IPS-20b (cell line): ENCODE results near the gene CUBN.
A peak's percentile ranks its signal among the peaks of the same experiment; 100 is the strongest.

ENCODE experiments used
- H3K27ac ChIP-seq: one replicate; pipeline ENCODE4 v1.5.1; 2013; ENCODE audit warnings: low read length
- H3K27me3 ChIP-seq: 2 replicates; pipeline ENCODE4 v1.6.1; 2013; ENCODE audit warnings: mild to moderate bottlenecking, low read length, inconsistent platforms; ENCODE audit not compliant: insufficient read depth
- H3K36me3 ChIP-seq: 2 replicates; pipeline ENCODE4 v1.6.1; 2013; ENCODE audit warnings: low read depth, mild to moderate bottlenecking, inconsistent platforms, low read length, moderate library complexity; ENCODE audit not compliant: insufficient read depth
- H3K4me1 ChIP-seq: 2 replicates; pipeline ENCODE4 v1.6.1; 2013; ENCODE audit warnings: mild to moderate bottlenecking, control low read depth, inconsistent platforms, low read length, moderate library complexity; ENCODE audit not compliant: insufficient read depth
- H3K4me3 ChIP-seq: 2 replicates; pipeline ENCODE4 v1.5.1; 2013; ENCODE audit warnings: mild to moderate bottlenecking, low read length, inconsistent platforms
- H3K9ac ChIP-seq: 2 replicates; pipeline ENCODE4 v1.6.1; 2013; ENCODE audit warnings: low read depth, mild to moderate bottlenecking, inconsistent platforms, low read length, moderate library complexity
- H3K9me3 ChIP-seq: 2 replicates; pipeline ENCODE4 v1.6.1; 2013; ENCODE audit warnings: mild to moderate bottlenecking, low read depth, low read length, inconsistent platforms; ENCODE audit not compliant: insufficient read depth

The CUBN gene

GRCh38 chr10:17140386-17140761 lies 10.8 kb upstream of the CUBN start:
- H3K27ac ChIP-seq: no peak overlapping the region
- H3K4me3 ChIP-seq: no peak overlapping the region
- no peaks in the 10 kb centered on the region for H3K4me1 ChIP-seq
- H3K9me3 ChIP-seq: no peaks in the 10 kb centered on the region
- no peak overlapping the region for H3K9ac ChIP-seq
- H3K36me3 ChIP-seq: no peaks in the 10 kb centered on the region
- no peaks in the 10 kb centered on the region for H3K27me3 ChIP-seq

- no peaks in the 10 kb centered on the region for H3K4me1 ChIP-seq
- H3K36me3 ChIP-seq: no peaks in the 10 kb centered on the region
- H3K27ac ChIP-seq: no peak overlapping the region
- no peaks in the 10 kb centered on the region for H3K9me3 ChIP-seq
- no peak overlapping the region for H3K4me3 ChIP-seq
- no peaks in the 10 kb centered on the region for H3K27me3 ChIP-seq
- H3K9ac ChIP-seq: no peak overlapping the region
Measured at GRCh38 chr10:17138460-17139042, 8.9 kb upstream of the CUBN start.

GRCh38 chr10:17134737-17135260 lies 5.2 kb upstream of the CUBN start:
- Histone ChIP-seq H3K4me3 (no peak overlapping the region), H3K4me1 (no peaks in the 10 kb centered on the region), H3K27me3 (no peaks in the 10 kb centered on the region), H3K9me3 (no peaks in the 10 kb centered on the region), H3K9ac (no peak overlapping the region), H3K27ac (no peak overlapping the region), H3K36me3 (no peaks in the 10 kb centered on the region)

- Histone ChIP-seq H3K4me1 (no peaks in the 10 kb centered on the region), H3K36me3 (no peaks in the 10 kb centered on the region), H3K4me3 (no peak overlapping the region), H3K27ac (no peak overlapping the region), H3K9me3 (no peaks in the 10 kb centered on the region), H3K9ac (no peak overlapping the region), H3K27me3 (no peaks in the 10 kb centered on the region)
Measured at GRCh38 chr10:17134282-17134681, 4.7 kb upstream of the CUBN start.

- Histone ChIP-seq H3K36me3 (no peaks in the 10 kb centered on the region), H3K9me3 (no peaks in the 10 kb centered on the region), H3K4me3 (no peak overlapping the region), H3K27ac (no peak overlapping the region), H3K27me3 (no peaks in the 10 kb centered on the region), H3K9ac (no peak overlapping the region), H3K4me1 (peaks cover 10% of the 10 kb centered on the region)
Measured at GRCh38 chr10:17128261-17128660, 1.4 kb downstream of the CUBN start.

GRCh38 chr10:17126327-17126726 lies 3.3 kb downstream of the CUBN start:
- Histone ChIP-seq H3K4me1 (peaks cover 12% of the 10 kb centered on the region), H3K9ac (no peak overlapping the region), H3K36me3 (no peaks in the 10 kb centered on the region), H3K4me3 (no peak overlapping the region), H3K27ac (no peak overlapping the region), H3K27me3 (no peaks in the 10 kb centered on the region), H3K9me3 (no peaks in the 10 kb centered on the region)

- no peak overlapping the region for H3K27ac ChIP-seq
- no peaks in the 10 kb centered on the region for H3K9me3 ChIP-seq
- H3K27me3 ChIP-seq: no peaks in the 10 kb centered on the region
- no peak overlapping the region for H3K9ac ChIP-seq
- no peak overlapping the region for H3K4me3 ChIP-seq
- H3K36me3 ChIP-seq: no peaks in the 10 kb centered on the region
- H3K4me1 ChIP-seq: peaks cover 12% of the 10 kb centered on the region
Measured at GRCh38 chr10:17125206-17125893, 4.3 kb downstream of the CUBN start.

GRCh38 chr10:17123961-17124360 lies 5.7 kb downstream of the CUBN start:
- H3K9ac ChIP-seq: peak overlapping the region; percentile 26; the same call in 1 of the 2 replicates
- no peak overlapping the region; the same call in 1 of the 2 replicates for H3K4me3 ChIP-seq

GRCh38 chr10:17122726-17123661 lies 6.6 kb downstream of the CUBN start:
- peak overlapping the region; percentile 26; the same call in 1 of the 2 replicates for H3K9ac ChIP-seq
- no peaks in the 10 kb centered on the region for H3K36me3 ChIP-seq
- no peak overlapping the region; the same call in 1 of the 2 replicates for H3K4me3 ChIP-seq
- no peak overlapping the region for H3K27ac ChIP-seq
- H3K9me3 ChIP-seq: no peaks in the 10 kb centered on the region
- H3K4me1 ChIP-seq: peaks cover 12% of the 10 kb centered on the region
- no peaks in the 10 kb centered on the region for H3K27me3 ChIP-seq

More at GRCh38 chr10:17123961-17124360, 5.7 kb downstream of the CUBN start:
- Histone ChIP-seq H3K9me3 (no peaks in the 10 kb centered on the region), H3K4me1 (peaks cover 12% of the 10 kb centered on the region), H3K27me3 (no peaks in the 10 kb centered on the region), H3K27ac (peak overlapping the region; percentile 38), H3K36me3 (no peaks in the 10 kb centered on the region)

- Histone ChIP-seq H3K4me3 (no peak overlapping the region), H3K9me3 (no peaks in the 10 kb centered on the region), H3K4me1 (peaks cover 12% of the 10 kb centered on the region), H3K9ac (no peak overlapping the region), H3K27ac (no peak overlapping the region), H3K36me3 (no peaks in the 10 kb centered on the region), H3K27me3 (no peaks in the 10 kb centered on the region)
Measured at GRCh38 chr10:17122052-17122451, 7.6 kb downstream of the CUBN start.

- Histone ChIP-seq H3K27me3 (no peaks in the 10 kb centered on the region), H3K27ac (no peak overlapping the region), H3K9ac (no peak overlapping the region), H3K4me1 (peaks cover 12% of the 10 kb centered on the region), H3K36me3 (no peaks in the 10 kb centered on the region), H3K4me3 (no peak overlapping the region), H3K9me3 (no peaks in the 10 kb centered on the region)
Measured at GRCh38 chr10:17120694-17121093, 8.9 kb downstream of the CUBN start.
